Colon (tissue), 2 donors: Measurements from ENCODE around the gene ALX1.

Experiments
- FAIRE-seq: peaks from 2 replicates; lab custom pipeline; 2012; peaks lifted over from hg19 to GRCh38; lab: Jason Lieb, UNC
- donor health status: control.
- donor health status: control.

The ALX1 gene

DNA sequence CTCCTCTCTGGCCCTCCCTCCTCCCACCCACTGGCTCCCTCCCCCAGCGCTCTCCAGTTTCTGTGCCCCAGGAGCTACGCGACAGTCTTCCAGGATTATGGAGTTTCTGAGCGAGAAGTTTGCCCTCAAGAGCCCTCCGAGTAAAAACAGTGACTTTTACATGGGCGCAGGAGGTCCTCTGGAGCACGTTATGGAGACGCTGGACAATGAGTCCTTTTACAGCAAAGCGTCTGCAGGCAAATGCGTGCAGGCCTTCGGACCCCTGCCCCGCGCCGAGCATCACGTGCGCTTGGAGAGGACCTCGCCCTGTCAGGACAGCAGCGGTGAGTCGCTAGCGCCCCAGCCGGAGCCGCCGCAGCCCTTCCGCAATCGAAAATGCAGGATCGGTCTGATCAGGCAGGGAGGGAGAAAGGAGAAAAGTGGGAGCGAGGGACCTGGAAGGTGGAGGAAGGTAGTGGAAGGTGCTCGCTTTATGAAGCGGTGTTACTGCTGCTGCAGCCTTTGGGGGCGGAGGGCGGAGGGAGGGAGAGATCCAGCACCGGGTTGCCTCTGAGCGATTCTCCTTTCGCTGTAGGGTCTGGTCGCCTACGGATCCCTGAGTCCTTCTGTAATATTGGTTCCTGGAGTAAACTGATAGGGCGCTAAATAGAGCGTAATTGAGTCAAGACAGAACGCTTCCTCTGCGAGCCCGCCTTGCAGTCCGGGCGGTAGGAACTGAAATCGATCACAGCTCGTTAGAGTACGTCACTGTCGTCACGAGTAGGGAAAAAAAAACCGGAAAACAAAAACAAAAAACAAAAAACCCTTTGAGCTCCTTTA lies at the start of gene ALX1:
Gene ALX1, plus strand, starts transcription at position 56 of the 819 bp plus-strand sequence. Its CDS starts 42 bp downstream, at position 98.
- no peak for FAIRE-seq

DNA sequence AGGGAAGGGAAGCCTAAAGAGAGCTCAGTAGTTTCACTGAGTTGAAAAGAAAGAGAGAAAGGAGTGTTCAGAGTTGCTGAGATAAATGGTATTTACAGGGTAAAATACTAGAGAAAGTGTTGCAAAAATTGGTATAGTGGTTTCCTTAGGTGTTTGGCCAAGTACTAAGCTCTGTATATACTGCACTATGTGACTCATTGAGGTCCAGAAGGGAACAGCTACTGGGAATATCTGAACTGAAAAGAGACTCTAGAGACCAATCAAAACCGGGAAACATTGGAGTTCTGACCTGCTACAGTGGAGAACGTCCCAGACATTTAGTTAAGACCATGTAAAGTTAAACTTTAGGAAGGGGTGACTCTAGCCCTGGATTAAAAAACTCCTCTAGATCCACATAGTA lies 42.7 kb upstream of the ALX1 start:
- no peak for FAIRE-seq

GRCh38 chr12:85244561-85244960 lies 35.5 kb upstream of the ALX1 start:
- no peak for FAIRE-seq

DNA sequence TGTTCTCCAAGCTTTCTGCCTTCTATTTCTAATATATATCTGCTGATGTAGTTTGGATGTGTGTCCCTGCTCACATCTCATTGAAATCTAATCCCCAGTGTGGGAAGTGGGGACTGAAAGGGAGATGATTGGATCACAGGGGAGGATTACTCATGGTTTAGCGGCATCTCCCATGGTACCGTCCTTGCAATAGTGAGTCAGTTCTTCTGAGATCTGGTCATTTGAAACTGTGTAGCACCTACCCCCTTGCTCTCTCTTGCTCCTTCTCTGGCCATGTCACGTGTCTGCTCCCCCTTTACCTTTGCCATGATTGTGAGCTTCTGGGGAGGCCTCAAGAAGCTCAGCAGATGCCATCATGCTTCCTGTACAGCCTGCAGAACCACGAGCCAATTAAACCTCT lies 26.2 kb upstream of the ALX1 start:
- FAIRE-seq, result no peak

DNA sequence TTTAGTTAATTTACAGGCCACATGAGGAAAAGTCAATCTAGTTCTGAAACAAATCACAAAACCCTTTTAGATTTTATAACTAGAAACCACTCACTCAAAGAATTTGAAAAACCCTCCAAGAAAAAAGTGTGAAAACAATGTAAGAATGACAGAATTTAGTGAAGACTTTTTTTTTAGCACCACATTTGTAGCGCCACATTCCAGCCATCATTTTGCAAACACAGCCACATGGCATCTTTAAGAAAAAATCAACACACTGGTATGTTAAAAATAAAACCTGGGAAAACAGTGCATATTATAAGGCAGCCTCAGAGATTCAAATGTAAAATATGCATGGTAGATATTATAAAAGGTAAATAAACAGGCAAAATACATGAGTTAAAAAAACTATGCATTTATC lies 22.3 kb upstream of the ALX1 start:
- FAIRE-seq, result no peak

DNA sequence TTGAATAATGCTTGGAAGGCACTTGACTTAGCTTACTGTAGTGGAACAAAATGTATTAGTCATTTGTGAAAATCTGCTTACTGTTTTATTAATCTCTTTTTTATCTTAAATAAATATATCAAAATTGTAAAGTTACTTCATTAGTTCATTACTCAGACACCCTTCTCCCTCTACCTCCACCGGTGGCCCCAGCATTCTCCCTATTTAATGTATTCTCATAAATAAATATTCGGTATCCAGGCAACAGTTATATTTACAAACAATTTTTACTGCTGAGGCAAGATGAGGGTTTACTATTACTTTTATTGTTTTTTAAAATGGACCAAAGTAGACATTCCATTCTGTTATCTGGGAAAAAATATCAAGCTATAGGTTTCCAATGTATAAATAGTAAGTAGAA lies 19.6 kb upstream of the ALX1 start:
- FAIRE-seq, result no peak

DNA sequence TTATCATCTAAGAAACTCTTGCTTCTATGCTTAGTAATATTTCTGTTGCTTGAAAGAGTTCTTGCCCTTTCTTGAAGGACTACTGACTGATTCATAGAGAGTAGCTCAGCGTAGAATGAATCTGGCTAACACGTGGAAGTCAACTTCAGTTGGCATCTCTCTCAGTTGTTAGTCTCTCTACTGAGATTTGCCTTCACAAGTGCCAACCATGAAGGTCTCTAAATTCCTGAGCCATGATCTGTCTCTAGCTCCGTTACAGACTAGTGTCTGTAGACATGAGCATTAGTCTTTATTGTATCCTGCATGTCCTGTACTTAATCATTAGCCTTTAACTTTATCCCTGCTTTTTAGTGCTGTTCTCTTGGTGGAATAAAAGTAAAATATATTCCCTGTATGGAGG lies 19.1 kb upstream of the ALX1 start:
- no peak for FAIRE-seq

GRCh38 chr12:85266356-85266755 lies 13.7 kb upstream of the ALX1 start:
- no peak for FAIRE-seq

GRCh38 chr12:85273381-85274314 lies 6.4 kb upstream of the ALX1 start:
- FAIRE-seq, result no peak

GRCh38 chr12:85274315-85274651 lies 5.7 kb upstream of the ALX1 start:
- FAIRE-seq, result no peak

- FAIRE-seq, result no peak
These were observed 4.6 kb upstream of the ALX1 start for GRCh38 chr12:85275374-85275773.

- no peak for FAIRE-seq
These were observed 2.8 kb upstream of the ALX1 start for GRCh38 chr12:85277191-85277590.

DNA sequence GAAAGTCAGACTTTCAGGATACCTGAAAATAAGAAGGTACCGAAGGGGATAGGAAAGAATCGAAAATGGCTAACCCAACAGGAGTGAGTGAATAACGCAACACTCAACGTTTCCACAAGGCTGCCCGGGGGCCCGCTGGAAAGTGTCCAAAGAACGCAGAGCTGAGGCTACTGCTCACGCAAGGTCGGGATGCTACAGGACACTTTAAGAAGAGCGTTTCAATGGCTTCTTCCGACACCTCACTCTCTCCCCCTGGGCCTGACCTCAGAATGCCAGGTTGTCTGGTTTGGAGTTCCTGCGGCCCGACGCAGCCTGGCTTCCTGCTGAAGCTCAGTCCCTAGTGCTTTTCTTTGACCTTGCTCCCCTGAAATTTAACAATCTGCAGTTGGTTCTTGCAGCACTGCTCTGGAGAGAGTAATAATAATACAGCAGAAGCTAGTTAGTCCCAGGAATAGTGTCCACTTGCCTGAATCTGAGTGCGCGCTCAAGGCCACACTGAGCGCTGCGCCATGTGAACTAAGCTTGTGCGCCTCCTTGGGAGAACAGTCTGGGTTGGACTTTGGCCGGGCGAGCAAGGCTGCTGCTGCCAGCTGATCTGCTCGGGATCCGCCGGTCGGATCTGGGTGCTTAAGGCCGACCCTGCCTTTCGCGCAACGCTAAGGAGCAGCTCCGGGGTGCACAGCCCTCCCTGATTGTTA lies 2.0 kb upstream of the ALX1 start:
- FAIRE-seq, result no peak

DNA sequence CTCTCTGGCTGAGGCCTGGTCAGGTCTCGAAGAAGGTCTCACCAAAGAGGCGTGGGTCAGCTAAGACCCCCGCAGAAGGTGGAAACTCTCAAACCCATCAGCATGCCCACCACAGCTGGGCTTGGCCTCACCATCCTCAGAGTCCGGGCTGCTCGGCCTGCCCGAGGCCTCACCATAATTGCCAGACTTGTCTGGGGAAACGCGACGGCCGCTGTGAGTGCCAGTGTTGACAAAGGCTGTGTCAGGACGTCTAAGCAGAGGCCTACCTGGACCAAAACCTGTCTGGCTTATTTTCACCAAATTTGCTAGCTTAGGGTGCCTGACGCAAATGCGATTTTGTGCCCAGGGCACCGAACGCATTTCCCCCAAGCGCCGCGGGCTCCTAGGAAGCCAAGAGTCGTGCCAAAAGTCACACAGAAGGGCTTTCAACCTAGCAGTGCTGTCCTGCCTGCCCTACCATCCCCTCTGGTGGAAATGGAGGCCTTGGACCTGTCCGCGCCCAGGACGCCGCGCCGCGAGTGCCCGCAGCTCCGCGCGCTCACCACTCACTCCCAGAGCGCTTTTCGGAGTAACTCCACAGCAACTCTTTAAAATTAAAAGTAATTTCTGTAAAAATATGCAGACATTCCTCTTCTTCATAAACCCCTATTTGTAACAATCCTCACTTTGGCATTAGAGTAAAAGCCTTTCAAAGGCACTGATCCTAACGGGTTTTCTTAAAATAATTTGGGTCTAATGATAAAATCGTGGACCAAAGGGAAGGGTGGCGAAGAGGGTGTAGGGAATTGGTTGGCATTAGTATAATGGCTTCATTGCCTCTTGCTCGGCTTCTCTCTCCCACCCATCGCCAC lies 1.2 kb upstream of the ALX1 start:
- no peak for FAIRE-seq

- FAIRE-seq, result no peak
These were observed 413 bp upstream of the ALX1 start for GRCh38 chr12:85279449-85280164.

DNA sequence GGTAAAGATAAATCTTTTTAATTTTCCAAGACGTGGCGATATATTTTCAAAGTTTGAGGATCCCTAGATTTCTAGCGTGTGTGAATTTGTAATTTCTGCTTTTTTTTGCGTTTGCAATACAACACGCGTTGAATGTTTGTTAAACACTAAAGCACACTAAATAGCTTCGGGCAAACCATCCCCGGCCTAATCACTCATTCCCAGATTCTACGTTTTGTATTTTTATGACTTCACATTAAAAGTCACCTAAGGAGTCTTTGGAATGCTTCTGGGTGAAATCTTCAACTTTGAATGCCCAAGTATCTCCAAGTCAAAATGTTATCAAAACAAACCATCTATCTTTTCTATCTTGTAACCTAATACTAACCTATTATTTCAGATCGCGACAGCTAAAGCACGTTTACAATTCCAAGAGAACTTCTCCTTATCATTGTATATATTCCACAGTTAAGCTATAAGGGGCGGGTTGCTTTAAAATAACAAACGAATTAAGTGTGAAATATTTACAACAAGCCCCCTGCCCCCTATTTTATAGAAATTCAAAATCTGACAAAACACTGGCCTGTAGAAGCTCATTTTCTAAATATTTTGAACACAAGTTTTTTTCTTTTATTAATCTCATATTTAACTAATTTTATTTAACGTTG lies 1.1 kb downstream of the ALX1 start:
- FAIRE-seq, result no peak

DNA sequence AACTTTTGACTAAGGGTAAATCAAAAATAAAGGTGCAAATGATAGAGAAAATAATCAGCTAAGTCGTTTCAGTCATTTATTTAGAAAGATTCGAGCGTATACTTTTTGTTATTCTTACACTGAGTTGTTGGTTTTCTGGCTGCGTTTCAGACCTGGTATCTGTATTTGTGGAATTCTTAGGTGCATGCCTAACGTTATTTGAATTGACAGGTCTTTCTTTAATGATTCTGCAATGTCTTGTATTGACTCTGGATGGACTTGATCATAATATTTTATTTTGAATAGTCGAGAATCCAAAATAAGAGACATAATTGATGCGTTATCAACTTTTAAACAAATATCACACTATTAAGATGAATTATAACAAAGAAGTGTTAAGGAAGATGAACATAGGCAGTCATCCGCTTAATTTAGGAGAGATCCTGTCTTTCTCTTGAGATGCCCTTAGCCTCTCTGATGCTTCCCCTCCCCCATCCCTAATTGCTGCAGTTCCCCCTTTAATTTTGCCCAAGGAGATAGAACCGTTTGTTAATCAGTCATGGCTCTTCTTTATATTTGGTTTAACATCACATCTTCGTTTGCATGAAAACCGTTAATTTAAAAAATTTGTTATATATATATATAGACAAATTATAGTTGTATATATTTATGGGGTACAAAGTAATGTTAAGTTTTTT lies 1.8 kb downstream of the ALX1 start:
- no peak for FAIRE-seq

DNA sequence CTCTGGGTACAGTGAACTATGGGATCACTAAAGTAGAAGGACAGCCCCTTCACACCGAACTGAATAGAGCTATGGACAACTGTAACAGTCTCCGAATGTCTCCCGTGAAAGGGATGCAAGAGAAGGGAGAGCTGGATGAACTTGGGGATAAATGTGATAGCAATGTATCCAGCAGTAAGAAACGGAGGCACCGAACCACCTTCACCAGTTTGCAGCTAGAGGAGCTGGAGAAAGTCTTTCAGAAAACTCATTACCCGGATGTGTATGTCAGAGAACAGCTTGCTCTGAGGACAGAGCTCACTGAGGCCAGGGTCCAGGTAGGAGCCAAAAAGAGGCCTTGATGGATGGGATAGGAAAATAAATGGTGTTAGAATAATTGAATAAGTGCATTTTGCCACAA lies 3.5 kb downstream of the ALX1 start:
- no peak for FAIRE-seq

- FAIRE-seq, result no peak
These were observed 16.3 kb downstream of the ALX1 start for GRCh38 chr12:85296362-85296761.

DNA sequence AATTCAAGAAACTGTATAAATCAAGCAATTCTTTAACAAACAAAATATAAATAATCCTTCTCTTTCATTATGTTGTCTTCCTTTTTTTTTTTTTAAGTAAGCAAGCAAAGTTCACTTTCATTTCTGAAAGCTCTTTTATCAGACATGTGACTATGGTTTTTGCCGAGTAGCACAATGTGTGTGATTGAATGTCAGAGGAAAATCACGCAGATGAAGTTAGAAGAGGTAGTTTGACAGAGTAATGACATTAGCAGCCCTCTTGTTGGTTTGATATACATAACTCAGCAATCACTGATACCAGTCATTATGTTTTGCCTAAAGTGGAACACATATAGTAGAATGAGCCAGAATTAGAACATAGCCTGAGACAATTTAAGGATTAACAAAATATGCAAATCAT lies 19.0 kb downstream of the ALX1 start:
- no peak for FAIRE-seq
